NCI-H1436 (cell line): ENCODE results near the gene CERS3.

Source experiments
- DNase-seq: peaks from one replicate; lab custom pipeline; 2025; lab: John Stamatoyannopoulos, UW

CERS3 gene

GRCh38 chr15:100528833-100529428 is at the start of gene CERS3:
TSS of gene CERS3 (minus strand) at chr15:100528950. CDS start at chr15:100501849, 27,101 bp downstream.
- no peak for DNase-seq

GRCh38 chr15:100573526-100573925 is 44.8 kb upstream of the CERS3 start:
- no peak for DNase-seq

- DNase-seq = no peak
These were observed 43.7 kb upstream of the CERS3 start for GRCh38 chr15:100572362-100572983.

- no peak for DNase-seq
These were observed 42.9 kb upstream of the CERS3 start for GRCh38 chr15:100571592-100572167.

GRCh38 chr15:100570735-100571313 is 42.1 kb upstream of the CERS3 start:
- DNase-seq = no peak

GRCh38 chr15:100570275-100570674 is 41.5 kb upstream of the CERS3 start:
- DNase-seq = no peak

- DNase-seq = no peak
These were observed 40.6 kb upstream of the CERS3 start for GRCh38 chr15:100569391-100569790.

- DNase-seq = no peak
These were observed 38.3 kb upstream of the CERS3 start for GRCh38 chr15:100566850-100567628.

GRCh38 chr15:100565591-100565990 is 36.8 kb upstream of the CERS3 start:
- DNase-seq = no peak

- DNase-seq = no peak
These were observed 31.6 kb upstream of the CERS3 start for GRCh38 chr15:100560323-100560722.

- DNase-seq = no peak
These were observed 30.6 kb upstream of the CERS3 start for GRCh38 chr15:100559330-100559729.

GRCh38 chr15:100558771-100559254 is 30.1 kb upstream of the CERS3 start:
- DNase-seq = no peak

- DNase-seq = no peak
These were observed 24.7 kb upstream of the CERS3 start for GRCh38 chr15:100553468-100553867.

- no peak for DNase-seq
These were observed 19.2 kb upstream of the CERS3 start for GRCh38 chr15:100547961-100548360.

GRCh38 chr15:100544946-100545345 is 16.2 kb upstream of the CERS3 start:
- DNase-seq = no peak

GRCh38 chr15:100544338-100544841 is 15.6 kb upstream of the CERS3 start:
- DNase-seq = no peak

GRCh38 chr15:100542290-100542689 is 13.5 kb upstream of the CERS3 start:
- DNase-seq = no peak

GRCh38 chr15:100537331-100537730 is 8.6 kb upstream of the CERS3 start:
- DNase-seq = no peak

- no peak for DNase-seq
These were observed 8.0 kb upstream of the CERS3 start for GRCh38 chr15:100536733-100537132.

GRCh38 chr15:100533886-100534285 is 5.1 kb upstream of the CERS3 start:
- no peak for DNase-seq

- DNase-seq = no peak
These were observed 3.1 kb upstream of the CERS3 start for GRCh38 chr15:100531823-100532327.

GRCh38 chr15:100531204-100531603 is 2.5 kb upstream of the CERS3 start:
- no peak for DNase-seq
